Measurements from ENCODE around the gene TRIP13.
"Not testable (repeated sequence)": the region's sequence is repeated elsewhere in the genome, so short reads cannot be mapped to it uniquely, and the experiment has no call there.

The TRIP13 gene

DNA sequence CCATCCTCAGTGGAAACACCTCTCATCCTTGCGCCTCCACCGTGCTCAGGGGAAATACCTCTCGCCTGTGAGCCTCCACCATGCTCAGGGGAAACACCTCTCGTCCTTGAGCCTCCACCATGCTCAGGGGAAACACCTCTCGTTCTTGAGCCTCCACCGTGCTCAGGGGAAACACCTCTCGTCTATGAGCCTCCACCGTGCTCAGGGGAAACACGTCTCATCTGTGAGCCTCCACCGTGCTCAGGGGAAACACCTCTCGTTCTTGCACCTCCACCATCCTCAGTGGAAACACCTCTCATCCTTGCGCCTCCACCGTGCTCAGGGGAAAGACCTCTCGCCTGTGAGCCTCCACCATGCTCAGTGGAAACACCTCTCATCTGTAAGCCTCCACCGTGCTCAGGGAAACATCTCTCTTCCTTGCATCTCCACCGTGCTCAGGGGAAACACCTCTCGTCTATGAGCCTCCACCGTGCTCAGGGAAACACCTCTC is 46.0 kb upstream of the TRIP13 start:
- H3K4me1 ChIP-seq (ENCODE audit: control insufficient read depth, low read length); H3K79me2 ChIP-seq (ENCODE audit: control insufficient read depth, low read length); H3K9me3 ChIP-seq (ENCODE audit: control insufficient read depth, insufficient read depth, low read length); H4K20me1 ChIP-seq (ENCODE audit: control insufficient read depth, insufficient read depth, low read depth, low read length); H3K4me3 ChIP-seq (ENCODE audit: low read length); H3K36me3 ChIP-seq (ENCODE audit: control insufficient read depth, low read length); H3K27ac ChIP-seq (ENCODE audit: low read depth, low read length); H3F3A ChIP-seq (ENCODE audit: control insufficient read depth, insufficient read depth); H3K27me3 ChIP-seq (ENCODE audit: control insufficient read depth, low read length); H3K9me2 ChIP-seq (replicated peaks; ENCODE audit: control insufficient read depth, low read length); H3K4me2 ChIP-seq (ENCODE audit: low read length): not testable (repeated sequence)

DNA sequence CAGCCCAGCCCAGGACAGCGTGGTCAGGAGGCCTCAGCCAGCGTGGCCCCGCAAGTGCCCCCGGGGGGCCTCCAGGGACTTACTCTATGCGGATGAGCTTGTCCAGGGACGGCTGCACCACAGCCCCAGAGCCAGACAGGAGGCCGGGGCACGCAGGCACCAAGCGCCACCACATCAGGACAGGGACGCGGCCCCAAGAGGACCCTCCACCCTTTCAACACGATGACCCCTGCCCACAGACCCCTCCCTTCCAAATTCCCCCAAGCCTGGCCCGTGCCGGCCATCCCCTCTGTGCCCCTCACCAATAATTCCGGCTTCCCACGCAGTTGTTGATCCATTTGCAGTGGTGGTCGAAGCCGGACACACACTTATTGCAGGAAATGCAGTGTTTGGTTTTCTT is 45.5 kb upstream of the TRIP13 start:
- not testable (repeated sequence) for H3K27ac ChIP-seq (ENCODE audit: low read depth, low read length); H3K4me2 ChIP-seq (ENCODE audit: low read length); H3K9me2 ChIP-seq (replicated peaks; ENCODE audit: control insufficient read depth, low read length); H3F3A ChIP-seq (ENCODE audit: control insufficient read depth, insufficient read depth); H3K9me3 ChIP-seq (ENCODE audit: control insufficient read depth, insufficient read depth, low read length); H3K79me2 ChIP-seq (ENCODE audit: control insufficient read depth, low read length); H3K4me1 ChIP-seq (ENCODE audit: control insufficient read depth, low read length); H4K20me1 ChIP-seq (ENCODE audit: control insufficient read depth, insufficient read depth, low read depth, low read length); H3K36me3 ChIP-seq (ENCODE audit: control insufficient read depth, low read length); H3K4me3 ChIP-seq (ENCODE audit: low read length); H3K27me3 ChIP-seq (ENCODE audit: control insufficient read depth, low read length)

DNA sequence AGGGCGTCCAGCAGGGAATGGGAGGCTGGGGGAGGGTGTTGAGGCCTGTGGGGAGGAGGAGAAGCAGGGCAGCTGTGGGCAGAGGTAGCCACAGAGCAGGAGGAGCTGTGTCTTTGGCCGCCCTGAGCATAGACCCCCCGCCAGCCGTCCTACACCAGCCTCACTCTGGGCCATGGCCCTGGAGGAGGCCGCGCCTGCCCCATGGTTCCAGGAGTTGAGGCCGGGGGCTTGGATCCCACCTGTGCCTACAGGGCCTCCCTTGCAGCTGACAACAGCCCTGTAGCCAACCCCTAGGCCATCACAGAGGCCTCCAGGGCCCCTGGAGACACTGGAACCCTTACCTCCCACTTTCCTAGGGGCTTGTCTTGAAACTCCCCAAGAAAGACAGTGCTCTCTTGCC is 44.9 kb upstream of the TRIP13 start:
- not testable (repeated sequence) for H4K20me1 ChIP-seq (ENCODE audit: control insufficient read depth, insufficient read depth, low read depth, low read length); H3K4me2 ChIP-seq (ENCODE audit: low read length); H3K9me3 ChIP-seq (ENCODE audit: control insufficient read depth, insufficient read depth, low read length); H3K36me3 ChIP-seq (ENCODE audit: control insufficient read depth, low read length); H3F3A ChIP-seq (ENCODE audit: control insufficient read depth, insufficient read depth); H3K9me2 ChIP-seq (replicated peaks; ENCODE audit: control insufficient read depth, low read length); H3K4me1 ChIP-seq (ENCODE audit: control insufficient read depth, low read length); H3K27ac ChIP-seq (ENCODE audit: low read depth, low read length); H3K4me3 ChIP-seq (ENCODE audit: low read length); H3K79me2 ChIP-seq (ENCODE audit: control insufficient read depth, low read length); H3K27me3 ChIP-seq (ENCODE audit: control insufficient read depth, low read length)

DNA sequence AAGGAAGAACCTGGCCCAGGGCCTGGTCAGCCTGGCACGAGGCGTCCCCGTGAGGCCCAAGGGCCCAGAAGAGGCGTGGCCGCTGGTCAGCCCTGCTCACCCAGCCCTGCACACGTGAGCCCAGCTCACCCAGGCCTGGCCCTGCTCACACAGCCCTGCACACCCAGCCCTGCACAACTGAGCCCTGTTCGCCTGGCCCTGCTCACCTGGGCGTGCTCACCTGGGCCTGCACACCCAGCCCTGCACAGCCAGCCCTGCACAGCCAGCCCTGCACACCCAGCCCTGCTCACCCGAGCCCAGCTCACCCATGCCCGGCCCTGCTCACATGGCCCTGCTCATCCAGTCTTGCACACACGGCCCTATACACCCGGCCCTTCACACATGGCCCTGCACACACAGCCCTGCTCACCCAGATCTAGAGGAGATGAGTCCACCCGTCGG is 44.0 kb upstream of the TRIP13 start:
- Histone ChIP-seq H3K4me3 (ENCODE audit: low read length) (no peak overlapping the region), H4K20me1 (ENCODE audit: control insufficient read depth, insufficient read depth, low read depth, low read length) (no peaks in the 10 kb centered on the region), H3K27ac (ENCODE audit: low read depth, low read length) (no peak overlapping the region), H3K9me2 (replicated peaks; ENCODE audit: control insufficient read depth, low read length) (no peaks in the 10 kb centered on the region), H3K4me2 (ENCODE audit: low read length) (no peak overlapping the region), H3K27me3 (ENCODE audit: control insufficient read depth, low read length) (no peaks in the 10 kb centered on the region), H3K4me1 (ENCODE audit: control insufficient read depth, low read length) (no peaks in the 10 kb centered on the region), H3K36me3 (ENCODE audit: control insufficient read depth, low read length) (no peaks in the 10 kb centered on the region), H3F3A (ENCODE audit: control insufficient read depth, insufficient read depth) (no peaks in the 10 kb centered on the region), H3K9me3 (ENCODE audit: control insufficient read depth, insufficient read depth, low read length) (no peaks in the 10 kb centered on the region), H3K79me2 (ENCODE audit: control insufficient read depth, low read length) (no peaks in the 10 kb centered on the region)
- TF ChIP-seq, protein P1, sequence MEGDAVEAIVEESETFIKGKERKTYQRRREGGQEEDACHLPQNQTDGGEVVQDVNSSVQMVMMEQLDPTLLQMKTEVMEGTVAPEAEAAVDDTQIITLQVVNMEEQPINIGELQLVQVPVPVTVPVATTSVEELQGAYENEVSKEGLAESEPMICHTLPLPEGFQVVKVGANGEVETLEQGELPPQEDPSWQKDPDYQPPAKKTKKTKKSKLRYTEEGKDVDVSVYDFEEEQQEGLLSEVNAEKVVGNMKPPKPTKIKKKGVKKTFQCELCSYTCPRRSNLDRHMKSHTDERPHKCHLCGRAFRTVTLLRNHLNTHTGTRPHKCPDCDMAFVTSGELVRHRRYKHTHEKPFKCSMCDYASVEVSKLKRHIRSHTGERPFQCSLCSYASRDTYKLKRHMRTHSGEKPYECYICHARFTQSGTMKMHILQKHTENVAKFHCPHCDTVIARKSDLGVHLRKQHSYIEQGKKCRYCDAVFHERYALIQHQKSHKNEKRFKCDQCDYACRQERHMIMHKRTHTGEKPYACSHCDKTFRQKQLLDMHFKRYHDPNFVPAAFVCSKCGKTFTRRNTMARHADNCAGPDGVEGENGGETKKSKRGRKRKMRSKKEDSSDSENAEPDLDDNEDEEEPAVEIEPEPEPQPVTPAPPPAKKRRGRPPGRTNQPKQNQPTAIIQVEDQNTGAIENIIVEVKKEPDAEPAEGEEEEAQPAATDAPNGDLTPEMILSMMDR (IDR thresholded peaks at IDR 0.05; ENCODE audit: low read depth, low read length, poor library complexity, severe bottlenecking): no peak
- TF ChIP-seq EZH2phosphoT487 (IDR thresholded peaks at IDR 0.05; ENCODE audit: borderline replicate concordance, low read length): no peak

DNA sequence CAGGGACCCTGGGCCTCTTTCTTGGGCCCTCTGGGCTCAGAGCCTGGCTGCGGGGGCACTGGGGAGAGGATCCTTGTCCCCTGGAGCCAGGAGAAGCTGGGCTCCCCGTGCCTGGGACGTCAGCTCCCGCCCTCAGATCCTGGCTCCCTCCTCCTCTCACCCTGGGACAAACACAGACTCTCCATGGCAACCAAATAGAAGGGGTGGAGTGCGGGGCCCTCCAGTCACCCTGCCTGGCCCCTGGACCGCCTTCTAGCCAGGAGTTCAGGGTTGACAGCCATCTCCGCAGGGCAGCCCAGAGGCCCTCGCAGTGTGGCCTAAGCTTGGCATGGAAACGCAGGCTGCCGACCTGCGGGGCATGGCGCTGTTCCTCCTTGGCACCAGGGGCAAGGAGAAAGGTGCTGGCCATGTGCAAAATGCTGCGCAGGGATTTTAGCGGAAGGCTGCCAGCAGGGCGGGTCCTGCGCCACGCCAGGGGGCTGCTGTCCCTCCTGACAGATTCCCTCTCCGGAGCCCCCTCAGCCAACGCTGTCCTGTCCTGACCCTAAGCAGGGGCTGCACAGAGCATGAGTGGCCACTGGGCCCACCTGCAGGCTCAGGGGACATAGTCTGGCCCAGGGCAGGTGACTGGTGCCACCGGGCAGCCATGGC is 42.9 kb upstream of the TRIP13 start:
- Histone ChIP-seq H3K27me3 (ENCODE audit: control insufficient read depth, low read length) (no peaks in the 10 kb centered on the region), H3K4me1 (ENCODE audit: control insufficient read depth, low read length) (no peaks in the 10 kb centered on the region), H3K9me3 (ENCODE audit: control insufficient read depth, insufficient read depth, low read length) (no peaks in the 10 kb centered on the region), H3K36me3 (ENCODE audit: control insufficient read depth, low read length) (no peaks in the 10 kb centered on the region), H3K27ac (ENCODE audit: low read depth, low read length) (no peak overlapping the region), H3K4me2 (ENCODE audit: low read length) (no peak overlapping the region), H3F3A (ENCODE audit: control insufficient read depth, insufficient read depth) (no peaks in the 10 kb centered on the region), H3K9me2 (replicated peaks; ENCODE audit: control insufficient read depth, low read length) (no peaks in the 10 kb centered on the region), H4K20me1 (ENCODE audit: control insufficient read depth, insufficient read depth, low read depth, low read length) (no peaks in the 10 kb centered on the region), H3K4me3 (ENCODE audit: low read length) (no peak overlapping the region), H3K79me2 (ENCODE audit: control insufficient read depth, low read length) (no peaks in the 10 kb centered on the region)
- TF ChIP-seq, protein P1 (IDR thresholded peaks at IDR 0.05; ENCODE audit: low read depth, low read length, poor library complexity, severe bottlenecking): no peak
